Tibial nerve (tissue), 4 donors: ENCODE results near the gene TTC19. TPM values are rescaled to one million over a fixed set of nuclear protein-coding genes. Genes with fewer than 3 reads are reported as not detected.

ENCODE experiments used
- DNase-seq, 2 donors: peaks; one replicate each; pipeline ENCODE4 v3.0.0-alpha.2; 2019; ENCODE audit warnings: low spot score in 2 of 2
- H3K27ac ChIP-seq, 4 donors: fragments of 200-600 bp; sonication (generic) in 3 of 4; one replicate each; pipeline ENCODE4 v1.5.1; 2017 to 2019; ENCODE audit warnings: mild to moderate bottlenecking in 1 of 4
- H3K27me3 ChIP-seq, 2 donors: fragments of 200-600 bp; sonication (generic) in 1 of 2; one replicate each; pipeline versions ENCODE4 v1.5.1 to v1.6.0; 2017 to 2019
- H3K36me3 ChIP-seq, 3 donors: fragments of 200-600 bp; sonication (generic); one replicate each; pipeline ENCODE4 v1.5.1; 2018 to 2019
- H3K4me1 ChIP-seq, 4 donors: fragments of 200-600 bp; sonication (generic) in 3 of 4; one replicate each; pipeline ENCODE4 v1.5.1; 2017 to 2019
- H3K4me3 ChIP-seq, 4 donors: fragments of 200-600 bp; sonication (generic) in 3 of 4; one replicate each; pipeline ENCODE4 v1.5.1; 2017 to 2019; ENCODE audit warnings: mild to moderate bottlenecking in 1 of 4, moderate library complexity in 1 of 4
- H3K9me3 ChIP-seq, 4 donors: fragments of 200-600 bp; sonication (generic) in 3 of 4; one replicate each; pipeline ENCODE4 v1.5.1; 2017 to 2019
- CTCF ChIP-seq, 5 experiments: fragments of 200-600 bp in 3 of 5; fragments of 450-650 bp in 2 of 5; sonication (generic) in 3 of 5; IDR thresholded peaks; one replicate each; pipeline ENCODE4 v1.5.1; 2016 to 2019; ENCODE audit warnings: antibody characterized with exemption in 5 of 5, mild to moderate bottlenecking in 3 of 5, moderate library complexity in 2 of 5
- EP300 ChIP-seq, 2 donors: sonication (generic); formaldehyde crosslinking; IDR thresholded peaks; one replicate each; pipeline ENCODE4 v1.6.1; 2017; ENCODE audit warnings: antibody characterized with exemption in 2 of 2, mild to moderate bottlenecking in 1 of 2
- POLR2A ChIP-seq, 2 donors: fragments of 450-650 bp; IDR thresholded peaks; one replicate each; pipeline ENCODE4 v1.6.1; 2017; ENCODE audit warnings: antibody characterized with exemption in 2 of 2, mild to moderate bottlenecking in 2 of 2, moderate library complexity in 2 of 2
- WGBS, 2 donors: methylation state at CpG; one replicate each; pipeline ENCODE4 v1.1.5; 2018; 5-methylcytosine and 5-hydroxymethylcytosine counted together
- total RNA-seq, 4 donors: library from RNA; depleted of rRNA; stranded (reverse); fragments of >200 nt; gene quantifications; one replicate each; pipeline ENCODE4 v1.1.0, GENCODE V29; 2016

TTC19 gene
- total RNA-seq, 4 donors from 2014 or later: 88.3 to 152 (median 124) TPM

GRCh38 chr17:16001226-16001897 lies 1.7 kb downstream of the TTC19 start:
- H3K27ac ChIP-seq: no peak overlapping the region
- peak overlapping the region in 1 of 4 donors; percentile 73 for H3K4me3 ChIP-seq
- DNase-seq: no peak
- H3K4me1 ChIP-seq: peaks cover 0 to 27% (median 10%) of the 10 kb centered on the region in 4 donors
- H3K36me3 ChIP-seq: peaks cover 0 to 54% (median 18%) of the 10 kb centered on the region in 3 donors
- no peaks in the 10 kb centered on the region for H3K27me3 ChIP-seq
- TF ChIP-seq POLR2A (IDR thresholded peaks at IDR 0.05): no peak
- no peak for TF ChIP-seq CTCF (IDR thresholded peaks at IDR 0.05)
- TF ChIP-seq EP300 (IDR thresholded peaks at IDR 0.05): no peak
- H3K9me3 ChIP-seq: peaks cover 0 to 2% (median 0%) of the 10 kb centered on the region in 4 donors

- Histone ChIP-seq H3K27me3 (no peaks in the 10 kb centered on the region), H3K4me1 (peaks cover 0 to 24% (median 10%) of the 10 kb centered on the region in 4 donors), H3K9me3 (peaks cover 0 to 2% (median 0%) of the 10 kb centered on the region in 4 donors), H3K4me3 (no peak overlapping the region), H3K27ac (no peak overlapping the region), H3K36me3 (peaks cover 0 to 68% (median 18%) of the 10 kb centered on the region in 3 donors)
- no peak for DNase-seq
- WGBS, 2 donors: 93 to 94% methylated on average over 2 of the region's 2 CpGs
- no peak for TF ChIP-seq POLR2A (IDR thresholded peaks at IDR 0.05)
These were observed 3.2 kb downstream of the TTC19 start for GRCh38 chr17:16002708-16003260.

GRCh38 chr17:16003841-16004240 lies 4.2 kb downstream of the TTC19 start:
- H3K36me3 ChIP-seq: peaks cover 0 to 79% (median 22%) of the 10 kb centered on the region in 3 donors
- no peak for DNase-seq
- WGBS, 2 donors: 54 to 56% methylated on average over 1 of the region's 1 CpG
- peaks cover 0 to 2% (median 0%) of the 10 kb centered on the region in 4 donors for H3K9me3 ChIP-seq
- no peak for TF ChIP-seq CTCF (IDR thresholded peaks at IDR 0.05)
- TF ChIP-seq EP300 (IDR thresholded peaks at IDR 0.05): no peak
- TF ChIP-seq POLR2A (IDR thresholded peaks at IDR 0.05): no peak
- no peaks in the 10 kb centered on the region for H3K27me3 ChIP-seq
- H3K4me3 ChIP-seq: no peak overlapping the region
- H3K4me1 ChIP-seq: peaks cover 0 to 18% (median 10%) of the 10 kb centered on the region in 4 donors
- H3K27ac ChIP-seq: no peak overlapping the region

- H3K9me3 ChIP-seq: peaks cover 0 to 2% (median 0%) of the 10 kb centered on the region in 4 donors
- peaks cover 0 to 92% (median 30%) of the 10 kb centered on the region in 3 donors for H3K36me3 ChIP-seq
- H3K27me3 ChIP-seq: no peaks in the 10 kb centered on the region
- H3K27ac ChIP-seq: no peak overlapping the region
- no peak for DNase-seq
- no peak for TF ChIP-seq CTCF (IDR thresholded peaks at IDR 0.05)
- no peak overlapping the region for H3K4me3 ChIP-seq
- H3K4me1 ChIP-seq: peaks cover 0 to 13% (median 6%) of the 10 kb centered on the region in 4 donors
- 97 to 100% methylated on average over 1 of the region's 1 CpG for WGBS, 2 donors
These were observed 6.0 kb downstream of the TTC19 start for GRCh38 chr17:16005636-16006035.

- no peak overlapping the region for H3K27ac ChIP-seq
- no peak for TF ChIP-seq EP300 (IDR thresholded peaks at IDR 0.05)
- TF ChIP-seq CTCF (IDR thresholded peaks at IDR 0.05): no peak
- TF ChIP-seq POLR2A (IDR thresholded peaks at IDR 0.05): no peak
- H3K27me3 ChIP-seq: no peaks in the 10 kb centered on the region
- H3K4me1 ChIP-seq: no peaks in the 10 kb centered on the region
- no peak for DNase-seq
- 90 to 92% methylated on average over 3 of the region's 3 CpGs for WGBS, 2 donors
- H3K4me3 ChIP-seq: no peak overlapping the region
- H3K9me3 ChIP-seq: no peaks in the 10 kb centered on the region
- H3K36me3 ChIP-seq: peaks cover 0 to 96% (median 33%) of the 10 kb centered on the region in 3 donors
These were observed 7.8 kb downstream of the TTC19 start for GRCh38 chr17:16007439-16007838.
